Duodenal mucosa (tissue), 2 donors: ENCODE measurements around the gene MACROD2.

ENCODE experiments used
- H3K27ac ChIP-seq: one replicate; pipeline ENCODE4 v1.7.0; 2013; ENCODE audit warnings: low read depth, low read length
- H3K27me3 ChIP-seq, 2 donors: one replicate each; pipeline ENCODE4 v1.7.0; 2013; ENCODE audit warnings: low read length in 2 of 2, control low read depth in 1 of 2; ENCODE audit not compliant: insufficient read depth in 2 of 2, control insufficient read depth in 1 of 2
- H3K36me3 ChIP-seq, 2 donors: one replicate each; pipeline ENCODE4 v1.7.0; 2013; ENCODE audit warnings: low read length in 2 of 2, control low read depth in 1 of 2; ENCODE audit not compliant: insufficient read depth in 2 of 2, control insufficient read depth in 1 of 2
- H3K4me1 ChIP-seq, 2 donors: one replicate each; pipeline ENCODE4 v1.7.0; 2013; ENCODE audit warnings: low read length in 2 of 2, control low read depth in 1 of 2; ENCODE audit not compliant: insufficient read depth in 2 of 2, control insufficient read depth in 1 of 2
- H3K4me3 ChIP-seq, 2 donors: one replicate each; pipeline ENCODE4 v1.7.0; 2013; ENCODE audit warnings: low read length in 2 of 2, low read depth in 1 of 2
- H3K9ac ChIP-seq, 2 donors: one replicate each; pipeline ENCODE4 v1.7.0; 2013; ENCODE audit warnings: low read length in 2 of 2, low read depth in 1 of 2
- H3K9me3 ChIP-seq, 2 donors: one replicate each; pipeline ENCODE4 v1.7.0; 2013; ENCODE audit warnings: low read length in 2 of 2, control low read depth in 1 of 2; ENCODE audit not compliant: control insufficient read depth in 1 of 2

The MACROD2 gene

GRCh38 chr20:14412065-14412681, 416.9 kb downstream of the MACROD2 start:
- Histone ChIP-seq H3K9me3 (no peaks in the 10 kb centered on the region), H3K4me3 (no peak overlapping the region), H3K36me3 (no peaks in the 10 kb centered on the region), H3K9ac (no peak overlapping the region), H3K27ac (no peak overlapping the region), H3K4me1 (peaks cover 10 to 11% of the 10 kb centered on the region in 2 donors), H3K27me3 (no peaks in the 10 kb centered on the region)

- no peaks in the 10 kb centered on the region for H3K36me3 ChIP-seq
These were observed 418.5 kb downstream of the MACROD2 start for GRCh38 chr20:14413835-14414234.

GRCh38 chr20:14414560-14414959, 419.2 kb downstream of the MACROD2 start:
- H3K4me3 ChIP-seq = no peak overlapping the region

More at GRCh38 chr20:14413835-14414234, 418.5 kb downstream of the MACROD2 start:
- Histone ChIP-seq H3K9me3 (no peaks in the 10 kb centered on the region), H3K4me3 (no peak overlapping the region), H3K9ac (no peak overlapping the region), H3K4me1 (peaks cover 10 to 11% of the 10 kb centered on the region in 2 donors), H3K27me3 (no peaks in the 10 kb centered on the region), H3K27ac (no peak overlapping the region)

GRCh38 chr20:14415467-14415866, 420.2 kb downstream of the MACROD2 start:
- Histone ChIP-seq H3K4me3 (peak overlapping the region in 1 of 2 donors; percentile 43), H3K9me3 (no peaks in the 10 kb centered on the region), H3K4me1 (peaks cover 10 to 11% of the 10 kb centered on the region in 2 donors), H3K27me3 (no peaks in the 10 kb centered on the region), H3K27ac (no peak overlapping the region), H3K9ac (no peak overlapping the region), H3K36me3 (no peaks in the 10 kb centered on the region)

More at GRCh38 chr20:14414560-14414959, 419.2 kb downstream of the MACROD2 start:
- no peaks in the 10 kb centered on the region for H3K9me3 ChIP-seq
- H3K4me1 ChIP-seq = peaks cover 10 to 11% of the 10 kb centered on the region in 2 donors
- no peak overlapping the region for H3K9ac ChIP-seq
- H3K27ac ChIP-seq = no peak overlapping the region
- H3K36me3 ChIP-seq = no peaks in the 10 kb centered on the region
- no peaks in the 10 kb centered on the region for H3K27me3 ChIP-seq

GRCh38 chr20:14418376-14418775, 423.1 kb downstream of the MACROD2 start:
- Histone ChIP-seq H3K9me3 (no peaks in the 10 kb centered on the region), H3K4me3 (no peak overlapping the region), H3K27me3 (no peaks in the 10 kb centered on the region), H3K27ac (no peak overlapping the region), H3K4me1 (peaks cover 10 to 11% of the 10 kb centered on the region in 2 donors), H3K9ac (no peak overlapping the region), H3K36me3 (no peaks in the 10 kb centered on the region)

- Histone ChIP-seq H3K36me3 (no peaks in the 10 kb centered on the region), H3K9ac (no peak overlapping the region), H3K9me3 (no peaks in the 10 kb centered on the region), H3K27ac (no peak overlapping the region), H3K4me1 (no peaks in the 10 kb centered on the region), H3K4me3 (no peak overlapping the region), H3K27me3 (no peaks in the 10 kb centered on the region)
These were observed 427.6 kb downstream of the MACROD2 start for GRCh38 chr20:14422892-14423291.

- Histone ChIP-seq H3K36me3 (no peaks in the 10 kb centered on the region), H3K4me3 (no peak overlapping the region), H3K9me3 (no peaks in the 10 kb centered on the region), H3K27ac (no peak overlapping the region), H3K4me1 (no peaks in the 10 kb centered on the region), H3K9ac (no peak overlapping the region), H3K27me3 (no peaks in the 10 kb centered on the region)
These were observed 436.3 kb downstream of the MACROD2 start for GRCh38 chr20:14431568-14431967.

GRCh38 chr20:14432085-14432484, 436.8 kb downstream of the MACROD2 start:
- H3K9me3 ChIP-seq = no peaks in the 10 kb centered on the region
- no peak overlapping the region for H3K27ac ChIP-seq
- H3K4me1 ChIP-seq = no peaks in the 10 kb centered on the region
- H3K4me3 ChIP-seq = no peak overlapping the region
- H3K27me3 ChIP-seq = no peaks in the 10 kb centered on the region
- H3K9ac ChIP-seq = no peak overlapping the region
- no peaks in the 10 kb centered on the region for H3K36me3 ChIP-seq

- no peak overlapping the region for H3K27ac ChIP-seq
- no peaks in the 10 kb centered on the region for H3K36me3 ChIP-seq
- H3K27me3 ChIP-seq = no peaks in the 10 kb centered on the region
- no peaks in the 10 kb centered on the region for H3K4me1 ChIP-seq
- H3K9ac ChIP-seq = no peak overlapping the region
- H3K9me3 ChIP-seq = no peaks in the 10 kb centered on the region
- no peak overlapping the region for H3K4me3 ChIP-seq
These were observed 437.3 kb downstream of the MACROD2 start for GRCh38 chr20:14432597-14432996.

GRCh38 chr20:14434384-14435136, 439.2 kb downstream of the MACROD2 start:
- Histone ChIP-seq H3K9ac (no peak overlapping the region), H3K9me3 (peaks cover 0 to 5% of the 10 kb centered on the region in 2 donors), H3K4me3 (no peak overlapping the region), H3K27me3 (no peaks in the 10 kb centered on the region), H3K4me1 (no peaks in the 10 kb centered on the region), H3K27ac (no peak overlapping the region), H3K36me3 (no peaks in the 10 kb centered on the region)
